Raji (cell line): ENCODE data around the gene SNRPA.

ENCODE experiments used
- POLR2A ChIP-seq: IDR thresholded peaks from 2 replicates; pipeline ENCODE4 v1.6.1; 2011; ENCODE audit warnings: low read depth, low read length, control low read depth; ENCODE audit not compliant: insufficient read depth

The SNRPA gene

DNA sequence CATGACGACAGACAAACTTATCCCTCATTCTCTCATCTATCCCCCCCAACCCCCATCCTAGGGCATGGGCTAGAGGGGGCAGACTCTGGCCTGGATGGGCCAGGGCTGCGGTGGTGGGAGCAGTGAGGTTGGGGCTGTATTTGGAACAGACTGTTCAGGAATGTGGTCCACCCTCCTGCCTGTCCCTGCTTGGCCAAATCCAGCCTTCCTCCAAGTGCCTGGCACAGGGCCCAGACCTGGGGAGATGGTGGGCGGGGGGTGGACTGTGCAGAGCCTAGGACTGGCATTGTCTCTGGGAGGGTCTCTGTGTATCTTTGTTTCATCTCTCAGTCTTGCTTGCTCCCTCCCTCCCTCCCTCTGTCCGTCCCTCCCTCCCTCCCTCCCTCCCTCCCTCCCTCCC lies 62.2 kb downstream of the SNRPA start:
- TF ChIP-seq POLR2A: no peak
